HG03196 (cell line): ENCODE measurements around the gene NWD2.
"Not testable (repeated sequence)": the region's sequence is repeated elsewhere in the genome, so short reads cannot be mapped to it uniquely, and the experiment has no call there.

Experiments
- ATAC-seq: cut with Tn5 transposase; IDR thresholded peaks from one replicate; pipeline ENCODE4 v1.9.1; 2021; ENCODE audit not compliant: unreplicated experiment

NWD2 gene

DNA sequence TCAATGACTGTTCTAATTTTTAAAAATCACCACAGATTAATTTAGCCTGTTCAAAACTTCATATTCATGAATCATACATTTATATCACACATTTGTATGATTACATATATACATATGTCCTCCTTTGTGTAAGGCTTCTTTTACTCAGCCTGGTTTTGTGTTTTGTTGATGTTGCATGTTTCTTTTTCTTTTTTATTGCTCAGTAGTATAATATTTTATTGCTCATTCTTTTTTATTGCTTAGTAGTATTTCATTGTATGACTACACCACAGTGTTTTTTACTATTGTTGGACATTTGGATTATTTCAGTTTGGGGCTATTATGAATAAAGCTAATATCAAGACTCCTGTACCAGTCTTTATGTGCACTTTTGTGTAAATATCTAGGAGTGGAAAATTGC, 243.1 kb downstream of the NWD2 start:
- no peak for ATAC-seq

DNA sequence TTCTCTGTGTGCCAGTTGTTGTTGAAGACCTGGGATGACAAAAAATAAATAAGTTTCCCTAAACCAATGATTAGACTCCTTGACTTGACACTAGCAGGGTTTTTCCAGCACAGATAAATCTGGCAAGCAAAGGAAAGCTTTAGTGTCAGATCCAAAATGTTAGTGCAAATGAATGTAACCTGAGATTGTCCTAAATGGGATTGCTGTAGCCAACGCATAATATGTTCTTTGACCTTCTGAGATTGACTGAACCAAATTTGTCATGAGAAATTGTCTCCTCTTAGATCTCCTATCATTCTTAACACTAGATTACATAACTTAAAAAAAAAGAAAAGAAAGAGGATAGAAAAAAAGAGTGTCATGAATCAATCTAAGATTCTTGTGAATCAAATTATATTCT, 245.2 kb downstream of the NWD2 start:
- no peak for ATAC-seq

- ATAC-seq, result no peak
Measured at GRCh38 chr4:37490391-37491347, 246.1 kb downstream of the NWD2 start.

DNA sequence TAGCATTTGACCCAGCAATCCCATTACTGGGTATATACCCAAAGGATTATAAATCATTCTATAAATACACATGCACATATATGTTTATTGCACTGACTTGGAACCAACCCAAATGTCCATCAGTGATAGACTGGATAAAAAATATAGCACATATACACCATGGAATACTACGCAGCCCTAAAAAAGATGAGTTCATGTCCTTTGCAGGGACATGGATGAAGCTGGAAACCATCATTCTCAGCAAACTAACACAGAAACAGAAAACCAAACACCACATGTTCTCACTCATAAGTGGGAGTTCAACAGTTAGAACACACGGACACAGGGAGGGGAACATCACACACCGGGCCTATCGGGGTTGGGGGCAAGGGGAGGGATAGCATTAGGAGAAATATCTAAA, 250.8 kb downstream of the NWD2 start:
- not testable (repeated sequence) for ATAC-seq
